GM21619 (cell line): Measurements from ENCODE around the gene DBH.

Experiments used
- ATAC-seq: cut with Tn5 transposase; IDR thresholded peaks from one replicate; pipeline ENCODE4 v1.9.1; 2021; ENCODE audit not compliant: unreplicated experiment

The DBH gene

GRCh38 chr9:133693703-133694529, 57.8 kb downstream of the DBH start:
- ATAC-seq: no peak

GRCh38 chr9:133694686-133695085, 58.5 kb downstream of the DBH start:
- no peak for ATAC-seq

- no peak for ATAC-seq
Measured at GRCh38 chr9:133696071-133696472, 59.9 kb downstream of the DBH start.

GRCh38 chr9:133699546-133699945, 63.4 kb downstream of the DBH start:
- ATAC-seq: no peak

- ATAC-seq: no peak
Measured at GRCh38 chr9:133700819-133701320, 64.7 kb downstream of the DBH start.

GRCh38 chr9:133701321-133701980, 65.3 kb downstream of the DBH start:
- no peak for ATAC-seq

GRCh38 chr9:133701981-133702797, 66.0 kb downstream of the DBH start:
- ATAC-seq: no peak

- ATAC-seq: no peak
Measured at GRCh38 chr9:133702798-133703590, 66.8 kb downstream of the DBH start.

- no peak for ATAC-seq
Measured at GRCh38 chr9:133703591-133704399, 67.6 kb downstream of the DBH start.

GRCh38 chr9:133704711-133705181, 68.6 kb downstream of the DBH start:
- ATAC-seq: no peak

GRCh38 chr9:133705576-133705975, 69.4 kb downstream of the DBH start:
- ATAC-seq: no peak

GRCh38 chr9:133706307-133707050, 70.3 kb downstream of the DBH start:
- no peak for ATAC-seq

- no peak for ATAC-seq
Measured at GRCh38 chr9:133707065-133707762, 71.1 kb downstream of the DBH start.

- ATAC-seq: no peak
Measured at GRCh38 chr9:133707763-133708245, 71.6 kb downstream of the DBH start.

- ATAC-seq: no peak
Measured at GRCh38 chr9:133708246-133709014, 72.3 kb downstream of the DBH start.
